HEK293 (cell line): Measurements from ENCODE around the gene SYT5.

ENCODE experiments used
- GLI4 ChIP-seq: fragments of 450-650 bp; formaldehyde crosslinking; IDR thresholded peaks from 2 replicates; pipeline ENCODE4 v1.5.1; 2016; ENCODE audit warnings: missing biosample characterization, missing genetic modification characterization
- KLF9 ChIP-seq: fragments of 450-650 bp; formaldehyde crosslinking; IDR thresholded peaks from 2 replicates; pipeline ENCODE4 v1.5.1; 2016; ENCODE audit warnings: missing biosample characterization, missing genetic modification characterization, low read depth
- MEIS1 ChIP-seq: sonication (generic); formaldehyde crosslinking; IDR thresholded peaks from 2 replicates; pipeline ENCODE4 v1.8.1; 2022; ENCODE audit warnings: missing genetic modification reagents, mild to moderate bottlenecking, borderline replicate concordance
- PRDM1 ChIP-seq: fragments of 450-650 bp; formaldehyde crosslinking; IDR thresholded peaks from 2 replicates; pipeline ENCODE4; 2016; ENCODE audit warnings: missing biosample characterization, missing genetic modification characterization
- SP2 ChIP-seq: fragments of 450-650 bp; formaldehyde crosslinking; IDR thresholded peaks from 2 replicates; pipeline ENCODE4 v1.5.1; 2016; ENCODE audit warnings: missing biosample characterization, missing genetic modification characterization
- TCF7L2 ChIP-seq: IDR thresholded peaks from 2 replicates; pipeline ENCODE4 v1.6.1; 2011; ENCODE audit warnings: low read depth, mild to moderate bottlenecking, inconsistent platforms, low read length, moderate library complexity, borderline replicate concordance
- ZBTB7A ChIP-seq: fragments of 450-650 bp; formaldehyde crosslinking; IDR thresholded peaks from 2 replicates; pipeline ENCODE4 v1.5.1; 2016; ENCODE audit warnings: low read depth, missing biosample characterization, missing genetic modification characterization
- ZFHX2 ChIP-seq: fragments of 450-650 bp; formaldehyde crosslinking; conservative IDR thresholded peaks from 2 replicates; pipeline ENCODE4 v1.5.1; 2016; ENCODE audit warnings: missing biosample characterization, missing genetic modification characterization
- ZFP37 ChIP-seq: fragments of 450-650 bp; formaldehyde crosslinking; IDR thresholded peaks from 2 replicates; pipeline ENCODE4 v1.5.1; 2016; ENCODE audit warnings: missing biosample characterization, missing genetic modification characterization
- ZNF138 ChIP-seq: fragments of 450-650 bp; formaldehyde crosslinking; IDR thresholded peaks from 2 replicates; pipeline ENCODE4 v1.5.1; 2016; ENCODE audit warnings: missing biosample characterization, missing genetic modification characterization, borderline replicate concordance
- ZNF23 ChIP-seq: fragments of 450-650 bp; formaldehyde crosslinking; IDR thresholded peaks from 2 replicates; pipeline ENCODE4 v1.5.1; 2016; ENCODE audit warnings: missing biosample characterization, missing genetic modification characterization, borderline replicate concordance
- ZNF350 ChIP-seq: fragments of 450-650 bp; formaldehyde crosslinking; IDR thresholded peaks from 2 replicates; pipeline ENCODE4 v1.5.0; 2017; ENCODE audit warnings: missing biosample characterization, mild to moderate bottlenecking, missing genetic modification characterization
- ZNF530 ChIP-seq: fragments of 450-650 bp; formaldehyde crosslinking; IDR thresholded peaks from 2 replicates; pipeline ENCODE4 v1.5.1; 2016; ENCODE audit warnings: low read depth, missing biosample characterization, missing genetic modification characterization
- ZNF560 ChIP-seq: fragments of 450-650 bp; formaldehyde crosslinking; IDR thresholded peaks from 2 replicates; pipeline ENCODE4 v1.5.1; 2017; ENCODE audit warnings: missing biosample characterization, missing genetic modification characterization, borderline replicate concordance
- ZNF785 ChIP-seq: fragments of 450-650 bp; formaldehyde crosslinking; IDR thresholded peaks from 2 replicates; pipeline ENCODE4 v1.5.1; 2016; ENCODE audit warnings: missing biosample characterization, missing genetic modification characterization
- ZXDB ChIP-seq: fragments of 450-650 bp; formaldehyde crosslinking; IDR thresholded peaks from 2 replicates; pipeline ENCODE4 v1.5.1; 2016; ENCODE audit warnings: missing biosample characterization, missing genetic modification characterization
- TF ChIP-seq, protein P1 (sequence below): fragments of 450-650 bp; formaldehyde crosslinking; IDR thresholded peaks from 2 replicates; pipeline ENCODE4 v1.5.1; 2016; ENCODE audit warnings: missing biosample characterization, missing genetic modification characterization
- TF ChIP-seq, protein P2 (sequence below): fragments of 450-650 bp; formaldehyde crosslinking; IDR thresholded peaks from 2 replicates; pipeline ENCODE4 v1.5.1; 2016; ENCODE audit warnings: missing biosample characterization, missing genetic modification characterization
- TF ChIP-seq, protein P3 (sequence below): fragments of 450-650 bp; formaldehyde crosslinking; IDR thresholded peaks from 2 replicates; pipeline ENCODE4 v1.5.1; 2016; ENCODE audit warnings: missing biosample characterization, missing genetic modification characterization, borderline replicate concordance
- TF ChIP-seq, protein P4 (sequence below): fragments of 450-650 bp; formaldehyde crosslinking; IDR thresholded peaks from 2 replicates; pipeline ENCODE4 v1.5.1; 2016; ENCODE audit warnings: missing biosample characterization, missing genetic modification characterization
- TF ChIP-seq, protein P5 (sequence below): fragments of 450-650 bp; formaldehyde crosslinking; IDR thresholded peaks from 2 replicates; pipeline ENCODE4 v1.5.0; 2017; ENCODE audit warnings: missing biosample characterization, missing genetic modification characterization, borderline replicate concordance

SYT5 gene

DNA sequence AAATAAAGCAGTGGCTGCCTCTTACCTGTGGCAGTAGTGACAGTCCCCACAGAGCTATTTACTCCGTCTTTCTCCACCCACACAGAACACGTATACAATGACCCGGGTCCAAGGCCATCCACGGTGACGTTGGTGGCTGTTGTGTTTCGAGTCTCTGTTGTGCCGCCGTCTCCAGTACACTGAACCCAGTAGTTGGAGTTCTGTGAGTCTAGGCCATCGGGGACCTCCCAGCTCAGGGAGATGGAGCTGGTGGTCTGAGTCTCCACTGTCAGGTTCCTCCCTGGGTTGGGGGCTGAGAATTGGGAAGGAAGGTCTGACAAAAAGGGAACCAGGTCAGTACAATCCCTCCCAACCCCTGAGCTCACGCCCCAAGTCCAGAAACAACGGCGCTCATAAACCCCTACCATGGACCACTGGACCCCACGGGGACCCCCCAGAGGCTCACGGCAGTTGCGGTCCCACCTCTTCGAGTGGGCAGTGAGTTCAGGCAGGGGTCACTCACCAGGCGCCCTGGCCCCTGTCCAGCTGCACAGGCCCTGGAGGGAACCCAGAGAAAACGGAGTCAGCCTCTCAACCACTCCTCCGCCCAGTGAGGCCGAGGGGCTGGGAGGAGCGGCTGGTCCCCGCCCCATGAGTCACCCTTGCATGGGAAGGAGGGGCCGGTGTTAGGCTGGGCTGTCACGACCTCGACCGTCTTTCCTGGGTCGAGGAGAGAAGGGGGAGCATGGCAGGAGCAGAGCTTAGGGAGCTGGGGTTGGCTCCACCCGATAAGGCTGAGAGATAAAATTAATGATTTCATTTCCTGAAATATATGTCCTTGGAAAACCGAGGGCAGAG is 26.8 kb upstream of the SYT5 start (continued):
- TF ChIP-seq, protein P1, sequence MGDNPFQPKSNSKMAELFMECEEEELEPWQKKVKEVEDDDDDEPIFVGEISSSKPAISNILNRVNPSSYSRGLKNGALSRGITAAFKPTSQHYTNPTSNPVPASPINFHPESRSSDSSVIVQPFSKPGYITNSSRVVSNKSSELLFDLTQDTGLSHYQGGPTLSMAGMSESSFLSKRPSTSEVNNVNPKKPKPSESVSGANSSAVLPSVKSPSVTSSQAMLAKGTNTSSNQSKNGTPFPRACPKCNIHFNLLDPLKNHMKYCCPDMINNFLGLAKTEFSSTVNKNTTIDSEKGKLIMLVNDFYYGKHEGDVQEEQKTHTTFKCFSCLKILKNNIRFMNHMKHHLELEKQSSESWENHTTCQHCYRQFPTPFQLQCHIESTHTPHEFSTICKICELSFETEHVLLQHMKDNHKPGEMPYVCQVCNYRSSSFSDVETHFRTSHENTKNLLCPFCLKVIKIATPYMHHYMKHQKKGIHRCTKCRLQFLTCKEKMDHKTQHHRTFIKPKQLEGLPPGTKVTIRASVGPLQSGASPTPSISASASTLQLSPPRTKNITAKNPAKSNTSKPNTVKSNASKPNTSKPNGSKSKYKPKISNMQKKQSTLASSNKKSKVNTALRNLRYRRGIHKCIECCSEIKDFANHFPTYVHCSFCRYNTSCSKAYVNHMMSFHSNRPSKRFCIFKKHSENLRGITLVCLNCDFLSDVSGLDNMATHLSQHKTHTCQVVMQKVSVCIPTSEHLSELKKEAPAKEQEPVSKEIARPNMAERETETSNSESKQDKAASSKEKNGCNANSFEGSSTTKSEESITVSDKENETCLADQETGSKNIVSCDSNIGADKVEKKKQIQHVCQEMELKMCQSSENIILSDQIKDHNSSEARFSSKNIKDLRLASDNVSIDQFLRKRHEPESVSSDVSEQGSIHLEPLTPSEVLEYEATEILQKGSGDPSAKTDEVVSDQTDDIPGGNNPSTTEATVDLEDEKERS, result no peak
- TF ChIP-seq MEIS1 (CRISPR knock-in tag) (no peak), GLI4 (tag by site-specific recombination) (no peak), KLF9 (tag by site-specific recombination) (peak; percentile 87), ZBTB7A (tag by site-specific recombination) (no peak), ZNF785 (tag by site-specific recombination) (no peak), ZNF23 (tag by site-specific recombination) (no peak), SP2 (tag by site-specific recombination) (peak; percentile 52), ZNF530 (tag by site-specific recombination) (no peak), ZNF350 (tag by site-specific recombination) (no peak), ZFHX2 (peak; percentile 55), ZXDB (tag by site-specific recombination) (peak; percentile 54; the same call in 1 of the 2 replicates), TCF7L2 (no peak), ZFP37 (tag by site-specific recombination) (no peak), PRDM1 (tag by site-specific recombination) (no peak), ZNF138 (tag by site-specific recombination) (no peak), ZNF560 (no peak)
- TF ChIP-seq, protein P2, sequence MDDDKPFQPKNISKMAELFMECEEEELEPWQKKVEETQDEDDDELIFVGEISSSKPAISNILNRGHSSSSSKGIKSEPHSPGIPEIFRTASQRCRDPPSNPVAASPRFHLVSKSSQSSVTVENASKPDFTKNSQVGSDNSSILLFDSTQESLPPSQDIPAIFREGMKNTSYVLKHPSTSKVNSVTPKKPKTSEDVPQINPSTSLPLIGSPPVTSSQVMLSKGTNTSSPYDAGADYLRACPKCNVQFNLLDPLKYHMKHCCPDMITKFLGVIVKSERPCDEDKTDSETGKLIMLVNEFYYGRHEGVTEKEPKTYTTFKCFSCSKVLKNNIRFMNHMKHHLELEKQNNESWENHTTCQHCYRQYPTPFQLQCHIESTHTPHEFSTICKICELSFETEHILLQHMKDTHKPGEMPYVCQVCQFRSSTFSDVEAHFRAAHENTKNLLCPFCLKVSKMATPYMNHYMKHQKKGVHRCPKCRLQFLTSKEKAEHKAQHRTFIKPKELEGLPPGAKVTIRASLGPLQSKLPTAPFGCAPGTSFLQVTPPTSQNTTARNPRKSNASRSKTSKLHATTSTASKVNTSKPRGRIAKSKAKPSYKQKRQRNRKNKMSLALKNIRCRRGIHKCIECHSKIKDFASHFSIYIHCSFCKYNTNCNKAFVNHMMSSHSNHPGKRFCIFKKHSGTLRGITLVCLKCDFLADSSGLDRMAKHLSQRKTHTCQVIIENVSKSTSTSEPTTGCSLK (tag by site-specific recombination), result no peak
- TF ChIP-seq, protein P3, sequence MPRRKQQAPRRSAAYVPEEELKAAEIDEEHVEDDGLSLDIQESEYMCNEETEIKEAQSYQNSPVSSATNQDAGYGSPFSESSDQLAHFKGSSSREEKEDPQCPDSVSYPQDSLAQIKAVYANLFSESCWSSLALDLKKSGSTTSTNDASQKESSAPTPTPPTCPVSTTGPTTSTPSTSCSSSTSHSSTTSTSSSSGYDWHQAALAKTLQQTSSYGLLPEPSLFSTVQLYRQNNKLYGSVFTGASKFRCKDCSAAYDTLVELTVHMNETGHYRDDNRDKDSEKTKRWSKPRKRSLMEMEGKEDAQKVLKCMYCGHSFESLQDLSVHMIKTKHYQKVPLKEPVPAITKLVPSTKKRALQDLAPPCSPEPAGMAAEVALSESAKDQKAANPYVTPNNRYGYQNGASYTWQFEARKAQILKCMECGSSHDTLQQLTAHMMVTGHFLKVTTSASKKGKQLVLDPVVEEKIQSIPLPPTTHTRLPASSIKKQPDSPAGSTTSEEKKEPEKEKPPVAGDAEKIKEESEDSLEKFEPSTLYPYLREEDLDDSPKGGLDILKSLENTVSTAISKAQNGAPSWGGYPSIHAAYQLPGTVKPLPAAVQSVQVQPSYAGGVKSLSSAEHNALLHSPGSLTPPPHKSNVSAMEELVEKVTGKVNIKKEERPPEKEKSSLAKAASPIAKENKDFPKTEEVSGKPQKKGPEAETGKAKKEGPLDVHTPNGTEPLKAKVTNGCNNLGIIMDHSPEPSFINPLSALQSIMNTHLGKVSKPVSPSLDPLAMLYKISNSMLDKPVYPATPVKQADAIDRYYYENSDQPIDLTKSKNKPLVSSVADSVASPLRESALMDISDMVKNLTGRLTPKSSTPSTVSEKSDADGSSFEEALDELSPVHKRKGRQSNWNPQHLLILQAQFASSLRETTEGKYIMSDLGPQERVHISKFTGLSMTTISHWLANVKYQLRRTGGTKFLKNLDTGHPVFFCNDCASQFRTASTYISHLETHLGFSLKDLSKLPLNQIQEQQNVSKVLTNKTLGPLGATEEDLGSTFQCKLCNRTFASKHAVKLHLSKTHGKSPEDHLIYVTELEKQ (tag by site-specific recombination), result no peak
- TF ChIP-seq, protein P4, sequence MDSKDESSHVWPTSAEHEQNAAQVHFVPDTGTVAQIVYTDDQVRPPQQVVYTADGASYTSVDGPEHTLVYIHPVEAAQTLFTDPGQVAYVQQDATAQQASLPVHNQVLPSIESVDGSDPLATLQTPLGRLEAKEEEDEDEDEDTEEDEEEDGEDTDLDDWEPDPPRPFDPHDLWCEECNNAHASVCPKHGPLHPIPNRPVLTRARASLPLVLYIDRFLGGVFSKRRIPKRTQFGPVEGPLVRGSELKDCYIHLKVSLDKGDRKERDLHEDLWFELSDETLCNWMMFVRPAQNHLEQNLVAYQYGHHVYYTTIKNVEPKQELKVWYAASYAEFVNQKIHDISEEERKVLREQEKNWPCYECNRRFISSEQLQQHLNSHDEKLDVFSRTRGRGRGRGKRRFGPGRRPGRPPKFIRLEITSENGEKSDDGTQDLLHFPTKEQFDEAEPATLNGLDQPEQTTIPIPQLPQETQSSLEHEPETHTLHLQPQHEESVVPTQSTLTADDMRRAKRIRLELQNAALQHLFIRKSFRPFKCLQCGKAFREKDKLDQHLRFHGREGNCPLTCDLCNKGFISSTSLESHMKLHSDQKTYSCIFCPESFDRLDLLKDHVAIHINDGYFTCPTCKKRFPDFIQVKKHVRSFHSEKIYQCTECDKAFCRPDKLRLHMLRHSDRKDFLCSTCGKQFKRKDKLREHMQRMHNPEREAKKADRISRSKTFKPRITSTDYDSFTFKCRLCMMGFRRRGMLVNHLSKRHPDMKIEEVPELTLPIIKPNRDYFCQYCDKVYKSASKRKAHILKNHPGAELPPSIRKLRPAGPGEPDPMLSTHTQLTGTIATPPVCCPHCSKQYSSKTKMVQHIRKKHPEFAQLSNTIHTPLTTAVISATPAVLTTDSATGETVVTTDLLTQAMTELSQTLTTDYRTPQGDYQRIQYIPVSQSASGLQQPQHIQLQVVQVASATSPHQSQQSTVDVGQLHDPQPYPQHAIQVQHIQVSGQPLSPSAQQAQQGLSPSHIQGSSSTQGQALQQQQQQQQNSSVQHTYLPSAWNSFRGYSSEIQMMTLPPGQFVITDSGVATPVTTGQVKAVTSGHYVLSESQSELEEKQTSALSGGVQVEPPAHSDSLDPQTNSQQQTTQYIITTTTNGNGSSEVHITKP (tag by site-specific recombination), result peak; percentile 41; the same call in 1 of the 2 replicates
- TF ChIP-seq, protein P5, sequence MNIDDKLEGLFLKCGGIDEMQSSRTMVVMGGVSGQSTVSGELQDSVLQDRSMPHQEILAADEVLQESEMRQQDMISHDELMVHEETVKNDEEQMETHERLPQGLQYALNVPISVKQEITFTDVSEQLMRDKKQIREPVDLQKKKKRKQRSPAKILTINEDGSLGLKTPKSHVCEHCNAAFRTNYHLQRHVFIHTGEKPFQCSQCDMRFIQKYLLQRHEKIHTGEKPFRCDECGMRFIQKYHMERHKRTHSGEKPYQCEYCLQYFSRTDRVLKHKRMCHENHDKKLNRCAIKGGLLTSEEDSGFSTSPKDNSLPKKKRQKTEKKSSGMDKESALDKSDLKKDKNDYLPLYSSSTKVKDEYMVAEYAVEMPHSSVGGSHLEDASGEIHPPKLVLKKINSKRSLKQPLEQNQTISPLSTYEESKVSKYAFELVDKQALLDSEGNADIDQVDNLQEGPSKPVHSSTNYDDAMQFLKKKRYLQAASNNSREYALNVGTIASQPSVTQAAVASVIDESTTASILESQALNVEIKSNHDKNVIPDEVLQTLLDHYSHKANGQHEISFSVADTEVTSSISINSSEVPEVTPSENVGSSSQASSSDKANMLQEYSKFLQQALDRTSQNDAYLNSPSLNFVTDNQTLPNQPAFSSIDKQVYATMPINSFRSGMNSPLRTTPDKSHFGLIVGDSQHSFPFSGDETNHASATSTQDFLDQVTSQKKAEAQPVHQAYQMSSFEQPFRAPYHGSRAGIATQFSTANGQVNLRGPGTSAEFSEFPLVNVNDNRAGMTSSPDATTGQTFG (tag by site-specific recombination), result no peak
